Suprapubic skin (tissue), 3 donors: ENCODE measurements around the gene LENG1.

Experiments used
- CTCF ChIP-seq, 2 donors: fragments of 200-600 bp in 1 of 2; fragments of 450-650 bp in 1 of 2; sonication (generic) in 1 of 2; IDR thresholded peaks; one replicate each; pipeline ENCODE4 v1.5.1; 2016 to 2019; ENCODE audit warnings: antibody characterized with exemption in 2 of 2, mild to moderate bottlenecking in 1 of 2, moderate library complexity in 1 of 2
- EP300 ChIP-seq: sonication (generic); formaldehyde crosslinking; IDR thresholded peaks from one replicate; pipeline ENCODE4 v1.6.1; 2017; ENCODE audit warnings: antibody characterized with exemption
- POLR2A ChIP-seq, 2 donors: fragments of 450-650 bp; IDR thresholded peaks; one replicate each; pipeline ENCODE4 v1.6.1; 2017; ENCODE audit warnings: antibody characterized with exemption in 2 of 2, mild to moderate bottlenecking in 2 of 2, moderate library complexity in 2 of 2

DNA sequence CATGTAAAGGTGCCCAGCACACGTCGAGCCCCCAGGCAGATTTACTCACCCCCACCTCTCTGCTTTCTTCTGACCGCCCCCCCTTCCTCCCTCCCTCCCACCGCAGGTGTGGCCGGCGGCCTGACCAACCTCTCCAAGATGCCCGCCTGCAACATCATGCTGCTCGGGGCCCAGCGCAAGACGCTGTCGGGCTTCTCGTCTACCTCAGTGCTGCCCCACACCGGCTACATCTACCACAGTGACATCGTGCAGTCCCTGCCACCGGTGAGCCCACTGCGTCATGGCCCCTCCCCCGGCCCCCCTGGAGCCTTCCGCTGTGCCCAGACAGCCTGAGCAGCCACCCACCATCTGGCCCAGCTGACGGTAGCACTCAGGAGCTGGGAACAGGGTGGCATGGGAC is 35.1 kb downstream of the LENG1 start:
- TF ChIP-seq CTCF (IDR thresholded peaks at IDR 0.05): no peak
- no peak for TF ChIP-seq POLR2A (IDR thresholded peaks at IDR 0.05)
- TF ChIP-seq EP300: no peak
